ENCODE results near the gene LCP1. TPM values are rescaled to one million over a fixed set of nuclear protein-coding genes. Genes with fewer than 3 reads are reported as not detected.
A peak's percentile ranks its signal among the peaks of the same experiment; 100 is the strongest.

The LCP1 gene
- total RNA-seq, 1 experiment from 2014 or later, result 32.1 TPM

DNA sequence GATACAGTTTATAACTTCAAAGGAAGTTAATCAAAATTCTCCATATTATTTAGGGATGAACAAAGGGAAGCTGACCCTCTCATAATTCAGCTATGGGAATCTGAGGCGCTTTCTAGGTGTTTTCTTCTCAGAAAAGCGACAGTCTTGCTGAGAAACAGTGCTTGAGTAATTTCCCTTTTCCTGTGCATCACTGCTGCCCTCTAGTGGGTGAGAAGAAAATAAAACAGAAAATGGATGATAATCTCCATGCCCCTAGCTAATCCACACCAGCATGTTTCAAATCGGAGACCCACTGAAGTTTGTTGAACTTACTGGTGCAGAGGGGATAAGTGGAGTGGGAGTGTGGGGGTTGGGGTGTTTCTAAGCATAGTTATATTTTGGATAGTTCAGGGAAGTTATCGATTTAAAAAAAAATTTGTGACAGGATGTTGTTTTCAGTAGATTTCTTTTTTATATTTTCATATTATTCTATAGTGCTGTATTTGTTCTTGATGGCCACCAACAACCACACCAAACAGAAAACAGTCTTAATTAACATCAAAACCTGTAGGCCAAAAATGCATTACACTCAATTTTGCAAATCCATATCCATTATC lies 21.4 kb downstream of the LCP1 start:
- ChIA-PET POLR2A (no interaction called here), CTCF (interaction anchor here (0.9 to 2.1 kb wide), 10 partner anchors 8 to 353 kb away, joined by 3 to 16 read pairs (median 4); partner anchors contain the start of gene ZC3H13)
- TF ChIP-seq, protein P1, sequence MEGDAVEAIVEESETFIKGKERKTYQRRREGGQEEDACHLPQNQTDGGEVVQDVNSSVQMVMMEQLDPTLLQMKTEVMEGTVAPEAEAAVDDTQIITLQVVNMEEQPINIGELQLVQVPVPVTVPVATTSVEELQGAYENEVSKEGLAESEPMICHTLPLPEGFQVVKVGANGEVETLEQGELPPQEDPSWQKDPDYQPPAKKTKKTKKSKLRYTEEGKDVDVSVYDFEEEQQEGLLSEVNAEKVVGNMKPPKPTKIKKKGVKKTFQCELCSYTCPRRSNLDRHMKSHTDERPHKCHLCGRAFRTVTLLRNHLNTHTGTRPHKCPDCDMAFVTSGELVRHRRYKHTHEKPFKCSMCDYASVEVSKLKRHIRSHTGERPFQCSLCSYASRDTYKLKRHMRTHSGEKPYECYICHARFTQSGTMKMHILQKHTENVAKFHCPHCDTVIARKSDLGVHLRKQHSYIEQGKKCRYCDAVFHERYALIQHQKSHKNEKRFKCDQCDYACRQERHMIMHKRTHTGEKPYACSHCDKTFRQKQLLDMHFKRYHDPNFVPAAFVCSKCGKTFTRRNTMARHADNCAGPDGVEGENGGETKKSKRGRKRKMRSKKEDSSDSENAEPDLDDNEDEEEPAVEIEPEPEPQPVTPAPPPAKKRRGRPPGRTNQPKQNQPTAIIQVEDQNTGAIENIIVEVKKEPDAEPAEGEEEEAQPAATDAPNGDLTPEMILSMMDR (IDR thresholded peaks at IDR 0.05; ENCODE audit: insufficient read depth in 1 of 2, low read depth in 1 of 2, low read length in 1 of 2, severe bottlenecking in 1 of 2, unreplicated experiment in 1 of 2), result peak; percentile 77 to 91
- Mint-ChIP-seq H3K36me3 (ENCODE audit: insufficient read depth, unreplicated experiment) (peaks cover 6% of the 10 kb centered on the region), H3K9me3 (ENCODE audit: unreplicated experiment) (no peaks in the 10 kb centered on the region), H3K4me3 (ENCODE audit: unreplicated experiment) (no peak overlapping the region), H3K27ac (ENCODE audit: unreplicated experiment) (no peak overlapping the region), H3K27me3 (ENCODE audit: insufficient read depth, unreplicated experiment) (peaks cover 5% of the 10 kb centered on the region), H3K4me1 (ENCODE audit: low read depth, unreplicated experiment) (no peaks in the 10 kb centered on the region)
- no peaks in the 10 kb centered on the region for H3K36me3 ChIP-seq (ENCODE audit: control insufficient read depth, insufficient read depth, low read length)
- no peaks in the 10 kb centered on the region for H3K4me1 ChIP-seq
- no peak overlapping the region for H3K4me3 ChIP-seq (ENCODE audit: low read depth, low read length)
- peak in 1 of 2 experiments; percentile 57 for DNase-seq
- no peaks in the 10 kb centered on the region for H3K27me3 ChIP-seq (replicated peaks; ENCODE audit: control insufficient read depth, insufficient read depth, low read length)
- intact Hi-C loops (cut with micrococcal nuclease; ENCODE audit: unreplicated experiment), result loop anchor here (1.0 to 5.0 kb wide), 5 partner anchors 13 to 353 kb away; no protein-coding TSS in a partner anchor
- no peaks in the 10 kb centered on the region for H3K9me3 ChIP-seq
- BruUV-seq (replicated peaks), result no TSS peak

DNA sequence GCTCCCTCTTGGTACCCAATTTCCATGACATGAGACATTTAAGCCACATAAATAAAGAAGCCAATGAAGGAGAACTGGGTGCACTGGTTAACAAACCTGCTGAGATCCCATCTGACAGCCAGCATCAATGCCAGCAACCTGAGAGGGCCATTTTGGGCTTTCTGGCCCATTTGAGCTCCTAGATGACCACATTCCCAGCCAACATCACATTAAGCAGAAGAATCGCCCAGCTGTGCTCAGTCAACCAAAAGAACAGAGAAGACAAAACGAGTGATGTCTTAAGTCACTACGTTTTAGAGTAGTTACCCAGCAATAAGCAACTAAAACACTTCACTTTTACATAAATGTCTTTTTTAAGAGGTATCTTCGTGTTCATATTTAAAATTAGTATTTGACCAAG lies 21.9 kb downstream of the LCP1 start:
- TF ChIP-seq, protein P1 (IDR thresholded peaks at IDR 0.05; ENCODE audit: insufficient read depth in 1 of 2, low read depth in 1 of 2, low read length in 1 of 2, severe bottlenecking in 1 of 2, unreplicated experiment in 1 of 2), result no peak
- Mint-ChIP-seq H3K27me3 (ENCODE audit: insufficient read depth, unreplicated experiment) (peaks cover 5% of the 10 kb centered on the region), H3K27ac (ENCODE audit: unreplicated experiment) (no peak overlapping the region), H3K4me1 (ENCODE audit: low read depth, unreplicated experiment) (no peaks in the 10 kb centered on the region), H3K36me3 (ENCODE audit: insufficient read depth, unreplicated experiment) (peaks cover 6% of the 10 kb centered on the region), H3K4me3 (ENCODE audit: unreplicated experiment) (no peak overlapping the region), H3K9me3 (ENCODE audit: unreplicated experiment) (no peaks in the 10 kb centered on the region)
- H3K9me3 ChIP-seq, result no peaks in the 10 kb centered on the region
- no TSS peak for BruUV-seq (replicated peaks)
- intact Hi-C loops (cut with micrococcal nuclease; ENCODE audit: unreplicated experiment), result loop anchor here (1.0 to 5.0 kb wide), 5 partner anchors 13 to 353 kb away; no protein-coding TSS in a partner anchor
- H3K36me3 ChIP-seq (ENCODE audit: control insufficient read depth, insufficient read depth, low read length), result no peaks in the 10 kb centered on the region
- no peak for DNase-seq
- no peak overlapping the region for H3K4me3 ChIP-seq (ENCODE audit: low read depth, low read length)
- H3K4me1 ChIP-seq, result no peaks in the 10 kb centered on the region
- CTCF ChIA-PET, result interaction anchor here (0.5 to 2.1 kb wide), 11 partner anchors 8 to 353 kb away, joined by 3 to 16 read pairs (median 4); partner anchors contain the start of gene ZC3H13
- no peaks in the 10 kb centered on the region for H3K27me3 ChIP-seq (replicated peaks; ENCODE audit: control insufficient read depth, insufficient read depth, low read length)
- POLR2A ChIA-PET, result no interaction called here

DNA sequence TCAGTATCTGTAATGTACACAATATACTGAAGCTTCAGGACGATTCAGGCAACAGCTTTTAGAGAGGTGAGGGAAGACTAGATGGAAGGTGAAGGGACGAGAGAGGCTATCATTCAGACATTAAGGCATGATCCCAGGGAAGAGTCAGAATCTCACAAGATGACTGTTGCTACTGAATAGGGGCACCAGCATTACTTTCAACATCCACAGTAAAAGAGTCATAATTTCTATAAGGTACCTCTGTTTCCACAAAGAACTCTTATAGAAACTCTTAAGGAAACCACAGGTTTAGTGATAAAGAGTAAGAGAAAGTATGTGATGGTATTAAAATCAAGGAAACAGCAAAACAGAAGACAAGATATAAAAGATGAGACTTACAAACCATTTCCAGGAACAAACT lies 23.0 kb downstream of the LCP1 start:
- Histone ChIP-seq H3K36me3 (ENCODE audit: control insufficient read depth, insufficient read depth, low read length) (no peaks in the 10 kb centered on the region), H3K4me3 (ENCODE audit: low read depth, low read length) (no peak overlapping the region), H3K9me3 (no peaks in the 10 kb centered on the region), H3K27me3 (replicated peaks; ENCODE audit: control insufficient read depth, insufficient read depth, low read length) (no peaks in the 10 kb centered on the region), H3K4me1 (no peaks in the 10 kb centered on the region)
- no peak overlapping the region for H3K27ac Mint-ChIP-seq (ENCODE audit: unreplicated experiment)
- no TSS peak for BruUV-seq (replicated peaks)
- ChIA-PET CTCF (interaction anchor here (1.7 to 2.1 kb wide), 2 partner anchors 9 to 32 kb away, joined by 5 to 16 read pairs; no protein-coding TSS in a partner anchor), POLR2A (no interaction called here)
- H3K36me3 Mint-ChIP-seq (ENCODE audit: insufficient read depth, unreplicated experiment), result peaks cover 6% of the 10 kb centered on the region
- H3K27me3 Mint-ChIP-seq (ENCODE audit: insufficient read depth, unreplicated experiment), result no peaks in the 10 kb centered on the region
- no peaks in the 10 kb centered on the region for H3K9me3 Mint-ChIP-seq (ENCODE audit: unreplicated experiment)
- no peak overlapping the region for H3K4me3 Mint-ChIP-seq (ENCODE audit: unreplicated experiment)
- TF ChIP-seq, protein P1 (IDR thresholded peaks at IDR 0.05; ENCODE audit: insufficient read depth in 1 of 2, low read depth in 1 of 2, low read length in 1 of 2, severe bottlenecking in 1 of 2, unreplicated experiment in 1 of 2), result no peak
- no peak for DNase-seq
- intact Hi-C loops (cut with micrococcal nuclease; ENCODE audit: unreplicated experiment), result no loop called here
- no peaks in the 10 kb centered on the region for H3K4me1 Mint-ChIP-seq (ENCODE audit: low read depth, unreplicated experiment)
